T-helper 22 cell (primary cell): ENCODE measurements around the gene REPIN1.
"Not testable (repeated sequence)": the region's sequence is repeated elsewhere in the genome, so short reads cannot be mapped to it uniquely, and the experiment has no call there.

Experiments
- DNase-seq: peaks from one replicate; pipeline ENCODE4 v3.0.0-alpha.2; 2020; ENCODE audit warnings: low read depth

REPIN1 gene

GRCh38 chr7:150376560-150376959 is 7.9 kb downstream of the REPIN1 start:
- DNase-seq = no peak

- no peak for DNase-seq
These were observed 8.6 kb downstream of the REPIN1 start for GRCh38 chr7:150377196-150377595.

GRCh38 chr7:150377635-150378034 is 9.0 kb downstream of the REPIN1 start:
- DNase-seq = no peak

- peak; percentile 19 for DNase-seq
These were observed 9.7 kb downstream of the REPIN1 start for GRCh38 chr7:150378115-150378852.

GRCh38 chr7:150378853-150379440 is 10.3 kb downstream of the REPIN1 start, which contains the start of gene ZNF775:
Gene ZNF775, plus strand, starts transcription at chr7:150379330. Its CDS starts 9,141 bp downstream, at chr7:150388471.
- DNase-seq = peak; percentile 90

- DNase-seq = no peak
These were observed 11.1 kb downstream of the REPIN1 start for GRCh38 chr7:150379441-150380379.

GRCh38 chr7:150380463-150380862 is 11.8 kb downstream of the REPIN1 start:
- DNase-seq = no peak

GRCh38 chr7:150381096-150381495 is 12.5 kb downstream of the REPIN1 start:
- DNase-seq = no peak

GRCh38 chr7:150381785-150382122 is 13.1 kb downstream of the REPIN1 start:
- DNase-seq = no peak

- no peak for DNase-seq
These were observed 13.7 kb downstream of the REPIN1 start for GRCh38 chr7:150382123-150382843.

- no peak for DNase-seq
These were observed 14.2 kb downstream of the REPIN1 start for GRCh38 chr7:150382844-150383225.

- no peak for DNase-seq
These were observed 15.2 kb downstream of the REPIN1 start for GRCh38 chr7:150383710-150384397.

GRCh38 chr7:150384406-150385301 is 16.0 kb downstream of the REPIN1 start:
- DNase-seq = no peak

GRCh38 chr7:150385302-150385723 is 16.7 kb downstream of the REPIN1 start:
- no peak for DNase-seq

- not testable (repeated sequence) for DNase-seq
These were observed 17.3 kb downstream of the REPIN1 start for GRCh38 chr7:150385884-150386283.

- DNase-seq = no peak
These were observed 19.7 kb downstream of the REPIN1 start for GRCh38 chr7:150388306-150388705.

GRCh38 chr7:150388709-150389531 is 20.3 kb downstream of the REPIN1 start:
- DNase-seq = no peak

GRCh38 chr7:150389532-150389816 is 20.9 kb downstream of the REPIN1 start:
- DNase-seq = no peak

- DNase-seq = no peak
These were observed 21.6 kb downstream of the REPIN1 start for GRCh38 chr7:150390205-150390604.

- DNase-seq = no peak
These were observed 24.7 kb downstream of the REPIN1 start for GRCh38 chr7:150393325-150393724.
